Endothelial cell of umbilical vein (primary cell): ENCODE data around the gene CCDC126.

ENCODE experiments used
- MYC ChIP-seq: IDR thresholded peaks from one replicate; pipeline ENCODE4 v1.6.1; 2011; ENCODE audit warnings: mild to moderate bottlenecking, low read depth, low read length
- POLR2A ChIP-seq: IDR thresholded peaks from 2 replicates; pipeline ENCODE4 v1.6.1; 2012; ENCODE audit warnings: low read depth, mild to moderate bottlenecking, control low read depth, low read length
- TF ChIP-seq, protein P1 (sequence below), 2 donors: IDR thresholded peaks; 1 replicate in 1 of 2; 2 replicates in 1 of 2; pipeline ENCODE4 v1.5.1; 2011; ENCODE audit warnings: low read length in 2 of 2, mild to moderate bottlenecking in 2 of 2, moderate library complexity in 2 of 2, control low read depth in 1 of 2, inconsistent platforms in 1 of 2, low read depth in 1 of 2; ENCODE audit not compliant: insufficient read depth in 1 of 2; ENCODE audit errors: extremely low read depth in 1 of 2

GRCh38 chr7:23593706-23594105 is 3.5 kb upstream of the CCDC126 start:
- TF ChIP-seq, protein P1, sequence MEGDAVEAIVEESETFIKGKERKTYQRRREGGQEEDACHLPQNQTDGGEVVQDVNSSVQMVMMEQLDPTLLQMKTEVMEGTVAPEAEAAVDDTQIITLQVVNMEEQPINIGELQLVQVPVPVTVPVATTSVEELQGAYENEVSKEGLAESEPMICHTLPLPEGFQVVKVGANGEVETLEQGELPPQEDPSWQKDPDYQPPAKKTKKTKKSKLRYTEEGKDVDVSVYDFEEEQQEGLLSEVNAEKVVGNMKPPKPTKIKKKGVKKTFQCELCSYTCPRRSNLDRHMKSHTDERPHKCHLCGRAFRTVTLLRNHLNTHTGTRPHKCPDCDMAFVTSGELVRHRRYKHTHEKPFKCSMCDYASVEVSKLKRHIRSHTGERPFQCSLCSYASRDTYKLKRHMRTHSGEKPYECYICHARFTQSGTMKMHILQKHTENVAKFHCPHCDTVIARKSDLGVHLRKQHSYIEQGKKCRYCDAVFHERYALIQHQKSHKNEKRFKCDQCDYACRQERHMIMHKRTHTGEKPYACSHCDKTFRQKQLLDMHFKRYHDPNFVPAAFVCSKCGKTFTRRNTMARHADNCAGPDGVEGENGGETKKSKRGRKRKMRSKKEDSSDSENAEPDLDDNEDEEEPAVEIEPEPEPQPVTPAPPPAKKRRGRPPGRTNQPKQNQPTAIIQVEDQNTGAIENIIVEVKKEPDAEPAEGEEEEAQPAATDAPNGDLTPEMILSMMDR (IDR thresholded peaks at IDR 0.05; ENCODE audit: extremely low read depth in 1 of 2, insufficient read depth in 1 of 2, low read depth in 1 of 2, low read length in 2 of 2) = no peak
- no peak for TF ChIP-seq POLR2A
- no peak for TF ChIP-seq MYC
